DMS53 treated with DMSO at 0.1 percent for 48 hours (cell line): ENCODE results near the gene ACAP3.
A peak's percentile ranks its signal among the peaks of the same experiment; 100 is the strongest.

Experiments
- DNase-seq: peaks from one replicate; lab custom pipeline; 2025; ENCODE audit not compliant: unreplicated experiment; lab: John Stamatoyannopoulos, UW

The ACAP3 gene

GRCh38 chr1:1344655-1345361, 37.1 kb upstream of the ACAP3 start:
- DNase-seq, result no peak

DNA sequence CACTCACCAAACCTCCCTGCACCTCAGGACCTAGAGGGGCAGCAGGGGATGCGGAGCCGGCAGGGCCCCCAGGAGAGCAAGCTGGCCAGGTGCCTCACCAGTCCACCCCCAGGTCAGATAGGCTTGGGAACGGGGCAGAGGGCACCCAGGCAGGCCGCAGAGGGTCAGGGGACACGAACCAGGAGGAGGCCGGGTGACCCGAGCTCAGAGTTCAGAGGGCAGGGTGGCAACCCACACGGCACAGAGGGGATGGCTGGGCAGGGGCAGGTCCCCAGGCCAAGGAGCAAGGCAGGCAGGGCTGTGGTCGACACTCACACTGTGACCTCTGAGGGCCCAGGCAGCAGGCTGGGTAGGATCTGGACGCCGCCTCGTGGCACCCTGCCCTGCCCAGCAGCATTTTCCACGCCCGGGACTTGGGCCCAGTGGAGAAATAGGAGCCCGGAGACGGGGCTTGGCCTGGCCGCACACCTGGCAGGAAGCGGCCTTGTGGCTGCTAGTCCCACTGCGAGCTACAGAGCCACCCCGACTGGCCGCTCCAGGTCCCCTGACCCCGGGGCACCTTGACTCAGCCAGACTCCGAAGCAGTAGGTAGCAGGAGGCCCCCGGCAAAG, 36.2 kb upstream of the ACAP3 start:
- no peak for DNase-seq

- DNase-seq, result no peak
Measured at GRCh38 chr1:1342584-1343115, 34.9 kb upstream of the ACAP3 start.

GRCh38 chr1:1342061-1342562, 34.4 kb upstream of the ACAP3 start:
- DNase-seq, result no peak

GRCh38 chr1:1341549-1342021, 33.9 kb upstream of the ACAP3 start:
- DNase-seq, result no peak

DNA sequence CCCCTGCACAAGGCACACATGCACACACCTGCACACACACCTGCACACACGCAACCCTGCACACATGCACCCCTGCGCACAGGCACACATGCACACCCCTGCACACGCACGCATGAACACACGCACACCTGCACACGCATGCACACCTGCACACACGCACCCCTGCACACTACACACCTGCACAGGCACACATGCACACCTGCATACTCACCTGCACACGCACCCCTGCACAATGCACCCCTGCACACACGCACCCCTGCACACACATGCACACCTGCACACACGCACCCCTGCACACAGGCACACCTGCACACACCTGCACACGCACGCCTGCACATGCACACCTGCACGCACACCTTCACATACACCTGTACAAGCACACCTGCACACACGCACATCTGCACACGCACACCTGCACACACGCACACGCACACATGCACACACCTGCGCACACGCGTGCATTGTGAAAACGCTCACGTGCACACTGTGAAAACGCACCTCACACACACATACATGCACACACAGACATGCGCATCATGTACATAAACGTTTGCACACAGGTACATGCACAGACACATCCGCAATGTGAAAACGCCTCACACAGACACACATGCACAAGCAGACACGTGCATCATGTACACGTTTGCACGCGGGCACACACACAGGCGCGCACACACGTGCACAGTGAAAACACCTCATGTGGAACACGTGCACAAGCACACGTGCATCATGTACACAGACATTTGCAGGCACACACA, 33.2 kb upstream of the ACAP3 start:
- DNase-seq, result no peak

- no peak for DNase-seq
Measured at GRCh38 chr1:1340185-1340584, 32.5 kb upstream of the ACAP3 start.

DNA sequence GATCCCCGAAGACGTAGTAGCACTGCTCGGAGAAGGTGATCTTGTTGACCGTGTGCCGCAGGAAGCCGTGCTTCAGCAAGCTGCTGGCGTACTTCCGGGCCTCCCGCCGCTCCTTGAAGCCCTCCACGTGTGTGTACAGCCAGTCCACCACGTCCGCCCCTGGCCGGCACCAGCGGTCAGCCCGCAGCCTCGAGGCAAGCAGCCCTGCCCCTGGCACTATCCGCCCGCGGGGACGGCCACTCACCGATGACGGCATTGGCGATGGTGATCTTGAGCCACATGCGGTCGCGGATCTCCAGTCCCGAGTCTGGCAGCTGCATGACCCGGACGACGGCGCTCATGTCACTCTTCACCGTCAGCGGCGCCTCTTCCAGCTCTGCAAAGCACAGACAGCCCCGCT, 30.5 kb upstream of the ACAP3 start:
- DNase-seq, result no peak

DNA sequence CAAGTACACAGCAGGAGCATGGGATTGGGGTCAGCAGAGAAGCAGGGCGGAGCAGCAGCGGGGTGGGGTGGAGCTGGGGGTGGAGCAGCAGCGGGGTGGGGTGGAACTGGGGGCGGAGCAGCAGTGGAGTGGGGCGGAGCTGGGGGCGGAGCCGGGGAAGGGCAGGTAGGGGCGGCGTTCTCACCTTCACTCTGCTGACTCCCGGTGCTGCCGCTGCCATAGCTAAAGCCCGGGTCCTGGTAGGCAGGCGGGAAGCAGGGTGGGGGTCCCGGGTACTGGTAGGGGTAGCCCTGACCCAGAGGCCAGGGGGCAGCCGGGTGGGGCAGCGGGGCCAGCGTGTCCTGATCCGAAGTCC, 30.0 kb upstream of the ACAP3 start:
- DNase-seq, result no peak

DNA sequence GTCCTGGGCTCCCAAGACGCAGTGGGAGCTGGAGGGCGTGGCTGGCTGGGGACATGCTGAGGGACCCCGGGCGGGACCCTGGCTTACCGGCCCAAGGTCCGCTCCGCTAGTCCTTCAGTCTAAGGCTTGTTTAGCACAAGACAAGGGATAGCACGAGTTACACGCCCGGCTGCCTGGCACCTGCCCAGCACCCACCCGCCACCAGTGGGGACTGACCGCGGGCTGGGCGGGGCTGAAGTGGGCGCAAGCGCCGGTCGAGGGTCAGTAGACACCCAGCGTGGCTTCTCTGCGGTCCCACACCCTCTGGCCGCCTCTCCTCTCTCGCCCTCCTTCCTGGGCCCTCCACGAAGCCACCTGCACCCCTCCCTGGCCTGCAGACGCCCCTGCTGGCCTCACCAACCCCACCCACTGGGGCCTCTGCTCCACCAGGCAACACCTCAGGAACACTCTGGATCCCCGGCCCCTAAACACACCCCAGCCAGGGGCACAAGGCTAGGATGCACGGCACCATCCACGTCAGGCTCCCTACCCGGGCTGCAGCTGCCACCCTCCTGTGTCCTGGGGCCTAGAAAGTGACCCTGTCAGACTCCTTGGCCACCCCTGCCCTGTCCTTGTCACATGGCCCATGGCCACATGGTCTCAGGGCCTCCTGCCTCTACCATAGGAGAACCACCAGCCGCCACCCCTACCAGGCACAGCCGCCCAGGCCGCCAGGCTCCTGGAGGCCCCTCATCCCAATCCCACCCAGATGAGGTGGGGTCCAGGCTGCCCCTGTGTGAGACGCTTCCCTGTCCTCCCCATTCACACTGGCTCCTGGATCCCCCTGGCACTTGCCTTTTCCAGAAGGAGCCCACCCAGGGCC, 29.4 kb upstream of the ACAP3 start:
- no peak for DNase-seq

GRCh38 chr1:1336446-1336845, 28.7 kb upstream of the ACAP3 start:
- DNase-seq, result no peak

DNA sequence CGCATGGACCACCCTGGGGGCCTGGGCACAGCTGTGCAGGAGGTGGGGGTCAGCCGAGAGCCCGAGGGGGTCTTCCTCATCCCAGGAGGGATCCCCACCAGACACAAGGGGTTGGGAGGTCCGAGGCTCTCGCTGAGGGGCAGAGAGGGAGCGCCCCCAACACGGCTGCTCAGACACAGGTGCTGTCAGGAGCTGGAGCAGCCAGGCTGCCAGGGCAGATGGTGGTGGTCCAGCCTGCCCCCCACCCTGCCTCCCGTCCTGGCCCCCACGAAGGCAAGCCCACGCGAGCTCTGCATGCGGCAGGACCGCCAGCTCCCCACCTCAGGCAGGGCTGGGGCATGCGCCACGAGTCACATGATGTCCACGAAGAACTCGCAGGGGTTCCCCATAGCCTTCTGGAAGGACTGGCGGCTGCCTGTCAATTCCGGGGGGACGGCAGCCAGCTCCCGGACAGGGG, 28.1 kb upstream of the ACAP3 start:
- DNase-seq, result no peak

DNA sequence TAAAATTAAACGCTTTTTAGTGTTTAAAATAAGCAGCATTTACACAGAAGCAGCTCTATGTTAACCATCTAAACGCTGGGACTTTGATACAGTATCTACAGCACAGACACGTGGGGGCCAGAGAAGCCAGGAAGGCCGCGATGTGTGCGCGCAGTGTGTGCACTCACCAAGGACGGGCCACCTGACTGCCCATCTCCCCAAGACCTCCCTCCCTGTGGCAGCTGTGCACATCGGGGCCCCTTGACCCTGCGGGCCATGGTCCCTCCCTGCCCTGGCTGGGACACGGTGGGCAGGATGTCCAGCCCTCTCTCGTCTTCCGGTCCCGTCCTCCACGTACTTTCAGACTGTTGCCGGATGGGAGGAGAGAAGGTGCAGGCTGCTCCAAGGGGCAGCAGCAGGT, 27.6 kb upstream of the ACAP3 start:
- no peak for DNase-seq

- DNase-seq, result no peak
Measured at GRCh38 chr1:1334835-1335234, 27.1 kb upstream of the ACAP3 start.

DNA sequence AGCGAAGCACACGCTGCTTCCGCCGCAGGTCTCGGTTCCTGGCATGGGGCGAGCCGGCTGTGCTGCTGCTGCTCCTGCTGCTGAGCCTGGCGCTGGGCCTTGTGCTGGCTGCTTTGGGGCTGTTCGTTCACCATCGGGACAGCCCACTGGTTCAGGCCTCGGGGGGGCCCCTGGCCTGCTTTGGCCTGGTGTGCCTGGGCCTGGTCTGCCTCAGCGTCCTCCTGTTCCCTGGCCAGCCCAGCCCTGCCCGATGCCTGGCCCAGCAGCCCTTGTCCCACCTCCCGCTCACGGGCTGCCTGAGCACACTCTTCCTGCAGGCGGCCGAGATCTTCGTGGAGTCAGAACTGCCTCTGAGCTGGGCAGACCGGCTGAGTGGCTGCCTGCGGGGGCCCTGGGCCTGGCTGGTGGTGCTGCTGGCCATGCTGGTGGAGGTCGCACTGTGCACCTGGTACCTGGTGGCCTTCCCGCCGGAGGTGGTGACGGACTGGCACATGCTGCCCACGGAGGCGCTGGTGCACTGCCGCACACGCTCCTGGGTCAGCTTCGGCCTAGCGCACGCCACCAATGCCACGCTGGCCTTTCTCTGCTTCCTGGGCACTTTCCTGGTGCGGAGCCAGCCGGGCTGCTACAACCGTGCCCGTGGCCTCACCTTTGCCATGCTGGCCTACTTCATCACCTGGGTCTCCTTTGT, 26.0 kb upstream of the ACAP3 start:
- no peak for DNase-seq

- DNase-seq, result no peak
Measured at GRCh38 chr1:1332774-1333480, 25.2 kb upstream of the ACAP3 start.

- DNase-seq, result peak; percentile 46
Measured at GRCh38 chr1:1332031-1332755, 24.5 kb upstream of the ACAP3 start.

DNA sequence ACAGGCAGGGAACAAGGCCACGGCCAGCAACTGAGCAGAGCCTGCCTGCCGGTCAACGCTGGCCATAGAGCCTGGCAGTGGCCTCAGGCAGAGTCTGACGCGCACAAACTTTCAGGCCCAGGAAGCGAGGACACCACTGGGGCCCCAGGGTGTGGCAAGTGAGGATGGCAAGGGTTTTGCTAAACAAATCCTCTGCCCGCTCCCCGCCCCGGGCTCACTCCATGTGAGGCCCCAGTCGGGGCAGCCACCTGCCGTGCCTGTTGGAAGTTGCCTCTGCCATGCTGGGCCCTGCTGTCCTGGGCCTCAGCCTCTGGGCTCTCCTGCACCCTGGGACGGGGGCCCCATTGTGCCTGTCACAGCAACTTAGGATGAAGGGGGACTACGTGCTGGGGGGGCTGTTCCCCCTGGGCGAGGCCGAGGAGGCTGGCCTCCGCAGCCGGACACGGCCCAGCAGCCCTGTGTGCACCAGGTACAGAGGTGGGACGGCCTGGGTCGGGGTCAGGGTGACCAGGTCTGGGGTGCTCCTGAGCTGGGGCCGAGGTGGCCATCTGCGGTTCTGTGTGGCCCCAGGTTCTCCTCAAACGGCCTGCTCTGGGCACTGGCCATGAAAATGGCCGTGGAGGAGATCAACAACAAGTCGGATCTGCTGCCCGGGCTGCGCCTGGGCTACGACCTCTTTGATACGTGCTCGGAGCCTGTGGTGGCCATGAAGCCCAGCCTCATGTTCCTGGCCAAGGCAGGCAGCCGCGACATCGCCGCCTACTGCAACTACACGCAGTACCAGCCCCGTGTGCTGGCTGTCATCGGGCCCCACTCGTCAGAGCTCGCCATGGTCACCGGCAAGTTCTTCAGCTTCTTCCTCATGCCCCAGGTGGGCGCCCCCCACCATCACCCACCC, 23.6 kb upstream of the ACAP3 start, which contains the start of gene TAS1R3:
Gene TAS1R3 (plus strand): TSS at position 213 of the 898 bp plus-strand sequence. CDS start 66 bp downstream, at position 279.
- peak; percentile 46 for DNase-seq
